HG02884 (cell line): ENCODE results near the gene PGRMC2.

Experiments
- ATAC-seq: cut with Tn5 transposase; IDR thresholded peaks from one replicate; pipeline ENCODE4 v1.9.1; 2021; ENCODE audit warnings: mild to moderate bottlenecking, moderate library complexity; ENCODE audit not compliant: unreplicated experiment

Gene PGRMC2

GRCh38 chr4:128225148-128225547 lies 62.5 kb downstream of the PGRMC2 start:
- no peak for ATAC-seq

- ATAC-seq = no peak
These were observed 66.0 kb downstream of the PGRMC2 start for GRCh38 chr4:128221586-128221985.

- ATAC-seq = peak; percentile 80
These were observed 67.1 kb downstream of the PGRMC2 start for GRCh38 chr4:128220286-128221235.
